ENCODE data around the gene C19orf73. TPM values are rescaled to one million over a fixed set of nuclear protein-coding genes. Genes with fewer than 3 reads are reported as not detected.

C19orf73 gene
- total RNA-seq, 1 experiment from 2014 or later = 0.15 TPM

- no peak overlapping the region for H3K4me3 ChIP-seq (ENCODE audit: low read length)
- no peaks in the 10 kb centered on the region for H3K36me3 ChIP-seq (ENCODE audit: low read depth, low read length)
- no peak overlapping the region for H3K9ac ChIP-seq (ENCODE audit: low read length)
- no peaks in the 10 kb centered on the region for H4K20me1 ChIP-seq (ENCODE audit: low read length)
- no peaks in the 10 kb centered on the region for H3F3A ChIP-seq (ENCODE audit: low read length, unreplicated experiment)
- H3K27ac ChIP-seq (ENCODE audit: low read length) = no peak overlapping the region
- no peaks in the 10 kb centered on the region for H3K27me3 ChIP-seq (ENCODE audit: low read length)
- intact Hi-C loops (cut with micrococcal nuclease) = no loop called here
- H2AFZ ChIP-seq (ENCODE audit: low read length) = no peak overlapping the region
- TF ChIP-seq CTCF (conservative IDR thresholded peaks at IDR 0.05; ENCODE audit: low read depth, low read length) (no peak), EZH2 (IDR thresholded peaks at IDR 0.05; ENCODE audit: low read length, unreplicated experiment) (no peak), EZH2phosphoT487 (IDR thresholded peaks at IDR 0.05; ENCODE audit: borderline replicate concordance, low read length) (no peak)
- ChIA-PET CTCF (no interaction called here), POLR2A (ENCODE audit: unreplicated experiment) (no interaction called here)
- H3K4me1 ChIP-seq (ENCODE audit: insufficient read depth, low read length) = no peaks in the 10 kb centered on the region; the same call in 1 of the 2 replicates
- H3K9me3 ChIP-seq (ENCODE audit: low read length) = no peaks in the 10 kb centered on the region
- no peaks in the 10 kb centered on the region for H3K9me2 ChIP-seq (replicated peaks; ENCODE audit: low read length)
- ATAC-seq (no peak), DNase-seq (no peak)
- H3K79me2 ChIP-seq (ENCODE audit: low read length) = no peaks in the 10 kb centered on the region
- no TSS peak for BruUV-seq (replicated peaks)
- no peak overlapping the region for H3K4me2 ChIP-seq (ENCODE audit: low read length)
Measured at GRCh38 chr19:49132974-49133609, 14.1 kb upstream of the C19orf73 start.

GRCh38 chr19:49130325-49130724 is 11.4 kb upstream of the C19orf73 start:
- CTCF ChIA-PET = no interaction called here

More at GRCh38 chr19:49130325-49130724, 11.4 kb upstream of the C19orf73 start:
- Histone ChIP-seq H3K4me3 (ENCODE audit: low read length) (no peak overlapping the region), H2AFZ (ENCODE audit: low read length) (no peak overlapping the region), H3K79me2 (ENCODE audit: low read length) (no peaks in the 10 kb centered on the region), H3K27ac (ENCODE audit: low read length) (no peak overlapping the region), H3K27me3 (ENCODE audit: low read length) (no peaks in the 10 kb centered on the region), H3K9me3 (ENCODE audit: low read length) (no peaks in the 10 kb centered on the region), H3K36me3 (ENCODE audit: low read depth, low read length) (no peaks in the 10 kb centered on the region), H3K4me1 (ENCODE audit: insufficient read depth, low read length) (no peaks in the 10 kb centered on the region; the same call in none of the 2 replicates), H4K20me1 (ENCODE audit: low read length) (no peaks in the 10 kb centered on the region), H3F3A (ENCODE audit: low read length, unreplicated experiment) (no peaks in the 10 kb centered on the region), H3K4me2 (ENCODE audit: low read length) (no peak overlapping the region), H3K9ac (ENCODE audit: low read length) (no peak overlapping the region), H3K9me2 (replicated peaks; ENCODE audit: low read length) (no peaks in the 10 kb centered on the region)
- DNase-seq (no peak), ATAC-seq (no peak)
- no peak for TF ChIP-seq EZH2 (IDR thresholded peaks at IDR 0.05; ENCODE audit: low read length, unreplicated experiment)
- no peak for TF ChIP-seq EZH2phosphoT487 (IDR thresholded peaks at IDR 0.05; ENCODE audit: borderline replicate concordance, low read length)
- no peak for TF ChIP-seq CTCF (conservative IDR thresholded peaks at IDR 0.05; ENCODE audit: low read depth, low read length)
- POLR2A ChIA-PET (ENCODE audit: unreplicated experiment) = no interaction called here
- BruUV-seq (replicated peaks) = no TSS peak
- intact Hi-C loops (cut with micrococcal nuclease) = no loop called here

All from PC-3 (cell line).